ENCODE measurements around the gene PDE10A. TPM values are rescaled to one million over a fixed set of nuclear protein-coding genes. Genes with fewer than 3 reads are reported as not detected.

PDE10A gene
- total and polyA plus RNA-seq, 9 of the 15 experiments (the other 6 are each of a cell fraction or from before 2014, with no cell fraction given), result 0.04 TPM; not detected in 8

DNA sequence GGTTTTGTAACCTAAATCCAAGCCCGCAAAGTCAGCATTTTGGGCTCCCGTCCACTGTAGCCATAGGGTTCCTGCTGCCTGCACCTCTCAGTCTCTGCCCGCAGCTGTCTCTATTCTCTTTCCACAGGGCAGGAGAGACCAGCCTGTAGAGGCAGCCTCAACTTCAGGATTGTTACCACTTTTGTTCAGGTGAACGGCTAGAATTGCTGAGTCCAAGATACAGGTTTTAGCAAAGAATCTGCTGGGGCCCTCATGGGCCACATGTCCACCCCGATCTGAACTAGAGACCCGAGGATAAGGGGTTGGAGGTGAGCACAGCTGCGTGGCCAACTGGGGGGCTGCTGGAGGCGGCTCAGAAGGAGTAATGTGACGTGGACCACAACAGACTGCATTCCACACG is 215.9 kb downstream of the PDE10A start:
- H3K27ac ChIP-seq (ENCODE audit: extremely low read depth, low read depth, low read length), result no peak overlapping the region
- H3K4me1 ChIP-seq (replicated peaks in 1 of 2; ENCODE audit: control insufficient read depth in 2 of 2, insufficient read depth in 2 of 2, low read length in 2 of 2), result no peaks in the 10 kb centered on the region
- H3K4me3 ChIP-seq, result no peak overlapping the region
- H3K9me3 ChIP-seq (replicated peaks; ENCODE audit: control insufficient read depth, insufficient read depth, low read depth, low read length), result 0 out of 2 replicates have a peak, but pooled peaks cover 2% of the 10 kb centered on the region
- no peaks in the 10 kb centered on the region for H3K9me1 ChIP-seq (ENCODE audit: control insufficient read depth, insufficient read depth, low read length)
- H3K36me3 ChIP-seq (ENCODE audit: control insufficient read depth, insufficient read depth, low read length), result no peaks in the 10 kb centered on the region
- in situ Hi-C loops (cut with MboI), result no loop called here
- ChIA-PET CTCF (ENCODE audit: low intra/inter-chr PET ratio) (no interaction called here), POLR2A (no interaction called here)
- H2AFZ ChIP-seq (ENCODE audit: low read depth, low read length), result no peak overlapping the region
- FAIRE-seq (no peak), DNase-seq (ENCODE audit: extremely low read depth in 1 of 4, low spot score in 3 of 4) (no peak), ATAC-seq (no peak)
- no TSS peak for BruUV-seq (replicated peaks)
- no peaks in the 10 kb centered on the region for H4K20me1 ChIP-seq (replicated peaks; ENCODE audit: control insufficient read depth, insufficient read depth, low read length)
- H3K79me2 ChIP-seq (ENCODE audit: control insufficient read depth, insufficient read depth, low read length), result no peaks in the 10 kb centered on the region
- H3K27me3 ChIP-seq (ENCODE audit: control insufficient read depth in 2 of 2, insufficient read depth in 2 of 2, low read length in 2 of 2), result no peaks in the 10 kb centered on the region
- intact Hi-C loops (cut with micrococcal nuclease), result loop anchor here (10.0 kb wide), 1 partner anchor 658 kb away; no protein-coding TSS in a partner anchor
- WGBS (ENCODE audit: insufficient coverage, low coverage, missing lambda C conversion rate), result 1% methylated on average over 10 of the region's 10 CpGs
- no peak overlapping the region for H3K9ac ChIP-seq (ENCODE audit: insufficient read depth in 1 of 2, low read depth in 2 of 2, low read length in 2 of 2)
- H3K4me2 ChIP-seq (ENCODE audit: insufficient read depth, low read length), result no peak overlapping the region
- no peak for TF ChIP-seq MYC (IDR thresholded peaks at IDR 0.05; ENCODE audit: low read depth, low read length)
- no peak for TF ChIP-seq MYC (CRISPR knock-in tag; IDR thresholded peaks at IDR 0.05; ENCODE audit: borderline replicate concordance, low read depth)

- POLR2A ChIA-PET, result no interaction called here
- in situ Hi-C loops (cut with MboI), result no loop called here
- no peak for FAIRE-seq
Measured at GRCh38 chr6:165446331-165446730, 216.7 kb downstream of the PDE10A start.

More at GRCh38 chr6:165446331-165446730, 216.7 kb downstream of the PDE10A start:
- Histone ChIP-seq H3K9ac (ENCODE audit: insufficient read depth in 1 of 2, low read depth in 2 of 2, low read length in 2 of 2) (no peak overlapping the region), H3K36me3 (ENCODE audit: control insufficient read depth, insufficient read depth, low read length) (no peaks in the 10 kb centered on the region), H3K4me3 (no peak overlapping the region), H3K4me1 (replicated peaks in 1 of 2; ENCODE audit: control insufficient read depth in 2 of 2, insufficient read depth in 2 of 2, low read length in 2 of 2) (no peaks in the 10 kb centered on the region), H2AFZ (ENCODE audit: low read depth, low read length) (no peak overlapping the region), H3K4me2 (ENCODE audit: insufficient read depth, low read length) (no peak overlapping the region), H3K9me1 (ENCODE audit: control insufficient read depth, insufficient read depth, low read length) (no peaks in the 10 kb centered on the region), H3K79me2 (ENCODE audit: control insufficient read depth, insufficient read depth, low read length) (no peaks in the 10 kb centered on the region), H3K27me3 (ENCODE audit: control insufficient read depth in 2 of 2, insufficient read depth in 2 of 2, low read length in 2 of 2) (no peaks in the 10 kb centered on the region), H4K20me1 (replicated peaks; ENCODE audit: control insufficient read depth, insufficient read depth, low read length) (no peaks in the 10 kb centered on the region), H3K27ac (ENCODE audit: extremely low read depth, low read depth, low read length) (no peak overlapping the region), H3K9me3 (replicated peaks; ENCODE audit: control insufficient read depth, insufficient read depth, low read depth, low read length) (0 out of 2 replicates have a peak, but pooled peaks cover 2% of the 10 kb centered on the region)
- no TSS peak for BruUV-seq (replicated peaks)
- CTCF ChIA-PET (ENCODE audit: low intra/inter-chr PET ratio), result no interaction called here
- ATAC-seq (no peak), DNase-seq (ENCODE audit: extremely low read depth in 1 of 4, low spot score in 3 of 4) (no peak)
- no peak for TF ChIP-seq ZNF217 (CRISPR knock-in tag; IDR thresholded peaks at IDR 0.05)
- intact Hi-C loops (cut with micrococcal nuclease), result loop anchor here (10.0 kb wide), 1 partner anchor 658 kb away; no protein-coding TSS in a partner anchor
